RPMI7951 (cell line): Measurements from ENCODE around the gene LCLAT1. TPM values are rescaled to one million over a fixed set of nuclear protein-coding genes. Genes with fewer than 3 reads are reported as not detected.

Experiments used
- DNase-seq: peaks from one replicate; pipeline ENCODE4 v3.0.0-alpha.2; 2012; ENCODE audit warnings: low read depth
- total RNA-seq: library from RNA; depleted of rRNA; stranded (reverse); fragments of >200 nt; shearing (Covaris generic); gene quantifications from 2 replicates; pipeline ENCODE4 v1.2.3, GENCODE V29; 2014

The LCLAT1 gene
- total RNA-seq, 1 experiment from 2014 or later = 20.3 TPM

DNA sequence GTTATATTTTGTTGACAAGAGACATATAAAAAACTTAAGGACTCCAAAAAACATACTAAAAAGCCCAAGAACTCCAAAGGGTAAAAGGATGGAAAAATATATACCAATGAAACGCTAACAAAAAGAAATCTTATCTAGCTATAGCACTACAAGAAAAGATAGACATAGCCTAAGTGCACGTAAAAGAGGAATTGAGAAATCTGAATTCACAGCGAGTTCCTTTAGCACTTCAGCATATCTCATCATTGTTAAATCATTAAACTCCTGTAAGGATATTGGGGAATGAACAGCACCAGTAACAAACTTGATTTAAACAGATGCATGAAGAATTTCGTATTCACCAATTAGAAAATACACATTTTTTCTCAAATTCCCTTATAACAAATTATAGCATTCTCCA, 226.1 kb downstream of the LCLAT1 start:
- no peak for DNase-seq

DNA sequence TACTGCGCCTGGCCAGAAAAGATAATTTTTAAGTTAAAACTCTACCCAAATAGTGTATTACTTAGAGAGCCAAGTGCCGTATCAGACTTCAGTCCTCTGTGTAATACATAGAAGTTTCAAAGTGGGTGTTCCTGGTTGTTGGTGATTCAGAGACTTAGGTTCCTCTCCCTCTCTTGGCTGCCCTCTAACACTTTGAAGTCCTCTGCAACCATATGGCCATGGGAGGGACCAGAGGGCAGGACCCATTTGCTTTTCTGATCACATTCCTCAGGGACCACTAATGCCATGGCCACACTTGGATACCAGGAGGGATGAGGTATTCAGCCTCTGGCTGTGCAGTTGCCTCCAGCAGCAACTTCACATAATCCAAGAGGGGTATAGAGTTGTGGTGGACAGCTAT, 228.7 kb downstream of the LCLAT1 start:
- peak; percentile 65 for DNase-seq

- DNase-seq = no peak
Measured at GRCh38 chr2:30677231-30677630, 230.2 kb downstream of the LCLAT1 start.

DNA sequence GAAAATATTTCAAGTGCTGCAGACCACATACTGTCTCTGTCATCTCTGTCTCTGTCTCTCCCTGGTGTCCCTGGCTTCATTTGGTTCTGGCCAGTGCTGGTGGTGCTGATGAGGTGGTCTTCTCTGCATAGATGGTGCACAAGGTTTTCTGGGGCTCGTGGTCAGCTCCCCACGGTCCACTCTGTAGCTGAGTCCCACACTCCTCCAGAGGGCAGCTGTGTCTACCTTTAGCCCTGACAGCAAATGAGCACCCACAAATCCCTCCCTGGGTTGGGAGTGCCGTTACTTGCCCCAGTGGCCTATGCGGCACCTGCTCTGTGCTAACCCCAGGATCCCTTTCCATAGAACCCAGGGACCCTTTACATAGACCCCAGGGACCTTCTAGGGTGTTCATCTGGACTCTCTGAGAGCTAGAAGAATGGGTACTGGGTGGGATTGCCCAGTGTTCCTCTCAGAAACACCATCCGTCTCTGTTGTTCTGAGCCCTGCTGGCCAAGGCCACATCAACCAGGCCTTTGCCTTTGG, 230.9 kb downstream of the LCLAT1 start:
- DNase-seq = no peak

DNA sequence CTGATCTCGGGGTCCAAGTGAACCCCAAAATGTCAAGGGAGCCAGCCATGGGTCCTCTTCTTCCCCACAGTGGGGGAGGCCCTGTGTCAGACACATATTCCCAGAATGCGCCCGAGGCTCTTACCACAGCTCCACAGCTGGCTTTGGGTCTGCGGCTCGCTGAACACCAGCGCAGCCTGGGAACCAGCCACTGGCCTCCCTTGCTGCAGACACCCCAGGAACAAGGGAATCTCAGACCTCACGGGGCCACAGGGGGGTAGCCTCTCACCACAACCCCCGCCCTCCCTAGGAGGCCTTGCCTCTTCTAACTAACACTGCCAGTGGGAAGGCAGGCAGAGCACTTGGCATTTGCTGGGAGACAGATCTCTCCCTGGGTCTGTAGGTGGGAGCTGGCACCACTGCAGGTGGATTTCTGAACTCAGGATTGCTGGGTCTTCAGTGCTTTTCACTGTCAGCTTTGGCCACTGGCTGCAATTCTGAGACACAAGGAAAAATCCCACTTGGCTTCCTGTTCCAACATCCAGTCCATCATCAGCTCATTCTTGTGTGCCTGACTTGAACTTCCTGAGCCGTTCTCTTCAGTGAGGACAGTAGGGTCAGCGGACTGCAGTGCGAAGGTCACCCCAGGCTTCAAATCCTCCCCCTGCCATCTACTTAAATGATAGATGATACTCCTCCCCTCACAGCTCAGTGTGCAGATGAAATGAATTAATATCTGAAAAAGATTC, 231.5 kb downstream of the LCLAT1 start:
- peak; percentile 67 for DNase-seq

DNA sequence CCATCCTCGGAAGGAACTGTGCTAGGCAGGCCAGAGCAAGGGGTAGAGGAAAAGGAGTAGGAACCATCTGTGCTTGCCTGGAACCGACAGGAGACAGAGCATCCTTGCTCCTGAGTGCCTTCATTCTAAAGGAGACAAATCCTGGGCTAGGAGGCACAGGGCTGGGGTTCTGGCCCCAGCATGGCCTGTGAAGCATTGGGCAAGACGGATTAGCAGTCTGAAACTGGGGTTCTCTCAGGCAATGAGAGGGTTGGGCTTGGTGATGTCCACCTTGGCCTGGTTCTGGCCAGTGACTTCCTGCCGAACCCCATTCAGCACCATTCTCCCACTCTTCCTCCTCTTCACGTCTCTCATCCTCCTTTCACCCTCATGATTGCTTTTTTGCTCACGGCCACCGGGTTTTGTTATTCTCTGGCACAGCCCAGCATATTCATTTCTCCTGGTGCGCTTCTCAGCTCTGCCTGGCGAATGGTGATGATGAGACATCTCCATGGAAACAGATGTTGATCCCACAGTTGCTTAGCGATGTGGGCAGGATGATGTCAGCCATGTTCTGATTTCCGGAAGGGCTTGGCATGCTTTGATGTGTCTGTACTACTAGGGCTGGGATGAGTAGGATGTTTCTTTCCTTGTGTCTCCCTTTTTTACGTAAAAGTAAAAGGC, 232.5 kb downstream of the LCLAT1 start:
- DNase-seq = peak; percentile 74

GRCh38 chr2:30680121-30680520, 233.1 kb downstream of the LCLAT1 start:
- no peak for DNase-seq

GRCh38 chr2:30681022-30681421, 234.0 kb downstream of the LCLAT1 start:
- DNase-seq = no peak

DNA sequence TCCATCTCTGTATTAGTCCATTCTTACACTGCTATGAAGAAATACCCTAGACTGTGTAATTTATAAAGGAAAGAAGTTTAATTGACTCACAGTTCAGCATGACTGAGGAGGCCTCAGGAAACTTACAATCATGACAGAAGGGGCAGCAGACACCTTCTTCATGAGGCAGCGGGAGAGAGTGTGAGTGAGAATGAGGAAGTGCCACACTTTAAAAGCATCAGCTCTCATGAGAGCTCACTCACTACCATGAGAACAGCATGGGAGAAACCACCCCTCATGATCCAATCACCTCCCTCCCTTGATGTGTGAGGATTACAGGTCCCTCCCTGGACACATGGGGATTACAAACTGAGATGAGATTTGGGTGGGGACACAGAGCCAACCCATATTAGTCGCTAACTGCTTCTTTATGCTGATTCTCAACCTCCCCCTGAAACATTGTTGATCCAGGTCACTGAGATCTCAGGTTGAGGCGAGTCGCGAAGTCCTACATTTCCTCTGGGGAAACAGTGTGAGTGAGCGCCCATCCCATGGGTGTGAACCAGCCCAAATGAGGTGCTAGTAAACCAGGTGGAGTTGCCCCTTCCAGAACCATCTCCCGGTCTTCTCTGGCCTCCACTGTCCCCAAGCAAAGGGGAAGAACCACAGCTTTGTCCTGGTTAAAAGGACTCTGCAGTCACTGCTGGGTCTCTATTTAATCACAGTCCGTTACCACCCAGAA, 236.3 kb downstream of the LCLAT1 start:
- DNase-seq = no peak

GRCh38 chr2:30684026-30684425, 237.0 kb downstream of the LCLAT1 start:
- no peak for DNase-seq

DNA sequence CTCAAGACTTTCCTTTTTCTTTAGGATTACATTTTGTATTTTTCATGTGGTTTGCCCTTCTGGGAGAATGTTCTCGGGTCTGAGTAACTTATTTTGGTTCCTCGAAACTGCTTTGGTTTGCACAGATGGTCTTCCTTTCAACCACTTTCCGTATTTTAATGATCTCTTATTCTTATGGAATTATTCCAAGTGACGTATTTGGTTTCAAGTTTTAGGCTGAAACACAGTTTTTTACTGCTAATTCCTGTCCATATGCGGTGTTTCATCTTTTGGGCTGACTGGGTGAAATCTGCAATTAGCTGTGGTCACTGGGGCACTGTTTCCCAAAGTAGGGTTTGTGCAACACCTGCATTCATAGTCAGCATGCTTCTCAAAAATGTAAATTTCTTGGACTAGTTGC, 237.5 kb downstream of the LCLAT1 start:
- DNase-seq = no peak

DNA sequence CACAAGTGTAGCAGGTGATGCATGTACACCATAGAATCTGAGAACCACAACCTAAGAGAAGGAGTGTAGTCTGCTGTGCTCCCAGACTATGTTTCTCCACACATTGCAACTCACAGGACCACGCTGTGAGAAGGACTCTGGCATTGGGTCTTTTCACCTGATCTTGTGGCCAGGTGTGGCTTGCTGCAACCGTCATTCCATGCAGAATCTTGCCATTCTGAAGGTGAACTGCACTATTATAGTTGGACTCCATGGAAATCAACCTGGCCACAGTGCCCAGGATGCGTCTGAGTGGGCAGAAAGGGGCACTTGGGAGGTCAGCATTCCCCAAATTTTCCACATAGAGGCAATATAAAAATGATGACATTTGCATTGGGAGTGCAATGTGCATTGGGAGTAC, 237.9 kb downstream of the LCLAT1 start:
- DNase-seq = no peak

GRCh38 chr2:30686000-30686399, 239.0 kb downstream of the LCLAT1 start:
- no peak for DNase-seq

DNA sequence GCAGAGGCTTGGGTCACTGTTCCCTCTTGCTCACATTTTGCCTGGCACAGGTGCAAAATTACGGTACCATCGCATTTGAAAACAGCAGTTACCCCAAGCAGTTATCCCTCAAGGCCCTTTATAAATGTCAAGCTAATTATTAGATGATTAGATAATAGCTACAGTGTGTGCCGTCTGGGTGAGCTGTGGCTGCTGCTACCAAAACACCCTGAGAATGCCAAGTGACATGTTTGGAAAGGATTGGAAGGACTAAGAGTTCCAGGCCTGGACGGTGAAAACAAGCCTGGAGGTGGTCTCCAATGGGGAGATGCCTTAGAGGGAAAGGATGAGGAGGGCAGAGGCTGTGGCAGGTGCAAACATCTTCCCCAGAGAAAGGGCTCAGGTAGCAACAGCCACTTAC, 239.6 kb downstream of the LCLAT1 start:
- no peak for DNase-seq

- no peak for DNase-seq
Measured at GRCh38 chr2:30688956-30689401, 241.9 kb downstream of the LCLAT1 start.

DNA sequence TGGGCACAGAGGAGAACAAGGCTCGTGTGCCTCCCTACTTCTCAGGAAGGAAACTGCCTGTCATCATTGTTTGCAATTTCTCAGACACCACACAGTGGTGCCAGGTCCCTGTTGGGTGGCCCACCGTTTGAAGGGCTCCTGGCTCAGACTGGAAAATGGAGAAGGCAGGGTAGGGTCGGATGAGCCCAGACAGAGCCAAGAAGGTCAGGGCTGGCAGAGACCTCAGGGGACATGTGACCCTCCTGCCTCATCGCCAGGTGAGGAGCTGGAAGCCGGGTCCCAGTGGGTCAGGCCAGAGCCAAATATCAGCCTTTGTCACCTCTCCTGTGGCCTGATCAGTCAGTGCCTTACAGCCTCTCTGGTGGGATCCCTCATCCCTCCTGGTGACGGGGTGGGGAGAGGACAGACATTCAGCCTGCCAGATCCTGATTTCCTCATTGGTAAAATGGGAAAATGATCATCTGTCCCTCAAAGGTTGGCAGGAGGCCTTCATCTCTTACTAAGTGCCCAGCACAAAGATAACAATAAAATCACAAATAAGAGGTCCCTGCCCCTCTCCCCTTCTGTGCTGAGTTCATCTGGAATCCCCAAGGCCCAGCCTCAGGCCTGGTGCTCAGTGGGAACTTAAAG, 242.6 kb downstream of the LCLAT1 start:
- no peak for DNase-seq

DNA sequence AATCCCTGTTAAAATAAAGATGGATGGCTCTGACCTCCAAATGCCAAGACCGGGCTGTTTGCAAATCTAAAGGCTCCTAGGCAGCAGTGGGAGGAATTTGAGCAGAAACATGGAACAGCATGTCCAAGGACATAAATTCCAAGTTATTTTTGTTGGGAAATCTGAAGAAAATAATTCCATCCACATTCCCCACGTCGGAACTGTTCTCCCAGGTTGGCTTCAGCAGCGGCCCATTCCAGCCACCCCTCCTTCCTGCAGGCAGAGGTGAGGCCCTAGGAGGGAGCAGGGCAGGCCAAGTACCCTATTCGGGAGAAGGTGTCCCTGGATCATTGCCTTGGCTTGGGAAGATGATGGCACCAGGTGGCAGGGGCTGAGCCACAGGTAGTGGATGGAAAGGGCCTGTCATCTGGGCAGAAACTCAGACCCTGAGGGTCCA, 243.1 kb downstream of the LCLAT1 start:
- no peak for DNase-seq

- DNase-seq = no peak
Measured at GRCh38 chr2:30691091-30691947, 244.3 kb downstream of the LCLAT1 start.

- peak; percentile 23 for DNase-seq
Measured at GRCh38 chr2:30691948-30692828, 245.1 kb downstream of the LCLAT1 start.

DNA sequence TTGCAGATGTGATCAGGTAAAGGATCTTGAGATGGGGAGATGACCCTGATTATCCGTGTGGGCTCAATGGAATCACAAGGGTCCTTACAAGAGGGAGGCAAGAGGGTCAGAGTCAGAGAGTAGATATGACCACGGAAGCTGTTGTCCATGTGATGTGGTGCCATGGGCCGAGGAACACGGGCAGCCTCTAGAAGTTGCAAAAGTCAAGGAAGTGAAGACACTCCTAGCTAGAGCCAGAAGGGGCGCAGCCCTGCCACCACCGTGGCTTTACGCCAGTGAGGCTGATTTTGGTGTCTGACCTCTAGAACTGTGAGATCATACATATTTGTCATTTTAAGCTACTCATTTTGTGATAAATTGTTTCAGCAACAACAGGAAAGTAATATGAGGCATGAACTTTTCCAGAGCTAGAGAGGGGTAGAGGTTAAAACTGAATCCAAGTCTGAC, 245.8 kb downstream of the LCLAT1 start:
- DNase-seq = no peak
